Smooth muscle cell (in vitro differentiated cells): ENCODE data around the gene LAMA5. TPM values are rescaled to one million over a fixed set of nuclear protein-coding genes. Genes with fewer than 3 reads are reported as not detected.

ENCODE experiments used
- DNase-seq: peaks from one replicate; lab custom pipeline; 2025; ENCODE audit not compliant: unreplicated experiment; lab: John Stamatoyannopoulos, UW
- H2AFZ ChIP-seq: fragments of 200-600 bp; sonication (generic); 2 replicates; pipeline ENCODE4 v1.6.0; 2016; ENCODE audit warnings: antibody characterized with exemption, low read depth, mild to moderate bottlenecking
- H3F3A ChIP-seq: fragments of 200-600 bp; sonication (generic); 2 replicates; pipeline ENCODE4 v1.6.0; 2017; ENCODE audit warnings: antibody characterized with exemption, low read depth
- H3K27ac ChIP-seq: fragments of 200-600 bp; sonication (generic); 2 replicates; pipeline ENCODE4 v1.5.1; 2016; ENCODE audit warnings: low read depth, mild to moderate bottlenecking
- H3K27me3 ChIP-seq: fragments of 200-600 bp; sonication (generic); 2 replicates; pipeline ENCODE4 v1.6.1; 2016; ENCODE audit warnings: low read depth, mild to moderate bottlenecking
- H3K36me3 ChIP-seq: fragments of 200-600 bp; sonication (generic); 2 replicates; pipeline ENCODE4 v1.5.1; 2016; ENCODE audit warnings: low read depth
- H3K4me1 ChIP-seq: fragments of 200-600 bp; sonication (generic); 2 replicates; pipeline ENCODE4 v1.5.1; 2016; ENCODE audit warnings: low read depth
- H3K4me2 ChIP-seq: fragments of 200-600 bp; sonication (generic); 2 replicates; pipeline ENCODE4 v1.6.0; 2016; ENCODE audit warnings: mild to moderate bottlenecking
- H3K4me3 ChIP-seq: fragments of 200-600 bp; sonication (generic); 2 replicates; pipeline ENCODE4 v1.5.1; 2016; ENCODE audit warnings: mild to moderate bottlenecking
- H3K79me2 ChIP-seq: fragments of 200-600 bp; sonication (generic); 2 replicates; pipeline ENCODE4 v1.6.0; 2016; ENCODE audit warnings: low read depth, mild to moderate bottlenecking
- H3K9ac ChIP-seq: fragments of 200-600 bp; sonication (generic); 2 replicates; pipeline ENCODE4 v1.6.0; 2016; ENCODE audit warnings: low read depth
- H3K9me3 ChIP-seq: fragments of 200-600 bp; sonication (generic); replicated peaks from 2 replicates; pipeline ENCODE4 v1.5.1; 2016; ENCODE audit warnings: low read depth
- H4K20me1 ChIP-seq: fragments of 200-600 bp; sonication (generic); 2 replicates; pipeline ENCODE4 v1.6.0; 2016; ENCODE audit warnings: low read depth
- CTCF ChIP-seq: fragments of 200-600 bp; sonication (generic); IDR thresholded peaks from 2 replicates; pipeline ENCODE4 v1.5.1; 2017; ENCODE audit warnings: borderline replicate concordance, mild to moderate bottlenecking, antibody characterized with exemption; ENCODE audit not compliant: insufficient read depth, poor library complexity, severe bottlenecking
- WGBS: methylation state at CpG from one replicate; pipeline ENCODE4 v1.1.7; 2016; ENCODE audit warnings: low lambda C conversion rate; 5-methylcytosine and 5-hydroxymethylcytosine counted together
- polyA plus RNA-seq: library from polyadenylated mRNA; unstranded; fragments of >200 nt; fragmentation: Nextera tagmentation; extraction: Ambion mirVana; gene quantifications from 2 replicates; pipeline ENCODE4 v1.2.1, GENCODE V29; 2016
- total RNA-seq: library from RNA; depleted of rRNA; stranded (reverse); fragments of >200 nt; gene quantifications from 2 replicates; pipeline ENCODE4 v1.2.3, GENCODE V29; 2014

LAMA5 gene
- total and polyA plus RNA-seq, 2 experiments from 2014 or later, result 27.5 to 27.6 TPM

- peak overlapping the region; percentile 88 for H3K9ac ChIP-seq
- H3K79me2 ChIP-seq, result peaks cover 38% of the 10 kb centered on the region
- no peaks in the 10 kb centered on the region for H3K9me3 ChIP-seq
- H3K4me3 ChIP-seq, result peak overlapping the region; percentile 88
- H3K4me2 ChIP-seq, result peak overlapping the region; percentile 100
- peaks cover 11% of the 10 kb centered on the region for H3F3A ChIP-seq
- peaks cover 44% of the 10 kb centered on the region for H4K20me1 ChIP-seq
- no peaks in the 10 kb centered on the region for H3K36me3 ChIP-seq
- peak overlapping the region; percentile 69 for H3K27ac ChIP-seq
- H3K27me3 ChIP-seq, result no peaks in the 10 kb centered on the region
- no peak for DNase-seq
- H3K4me1 ChIP-seq, result peaks cover 14% of the 10 kb centered on the region
- H2AFZ ChIP-seq, result no peak overlapping the region
- no peak for TF ChIP-seq CTCF
- WGBS, result 86% methylated on average over 28 of the region's 29 CpGs
Measured at GRCh38 chr20:62304331-62305148, 62.6 kb downstream of the LAMA5 start.

DNA sequence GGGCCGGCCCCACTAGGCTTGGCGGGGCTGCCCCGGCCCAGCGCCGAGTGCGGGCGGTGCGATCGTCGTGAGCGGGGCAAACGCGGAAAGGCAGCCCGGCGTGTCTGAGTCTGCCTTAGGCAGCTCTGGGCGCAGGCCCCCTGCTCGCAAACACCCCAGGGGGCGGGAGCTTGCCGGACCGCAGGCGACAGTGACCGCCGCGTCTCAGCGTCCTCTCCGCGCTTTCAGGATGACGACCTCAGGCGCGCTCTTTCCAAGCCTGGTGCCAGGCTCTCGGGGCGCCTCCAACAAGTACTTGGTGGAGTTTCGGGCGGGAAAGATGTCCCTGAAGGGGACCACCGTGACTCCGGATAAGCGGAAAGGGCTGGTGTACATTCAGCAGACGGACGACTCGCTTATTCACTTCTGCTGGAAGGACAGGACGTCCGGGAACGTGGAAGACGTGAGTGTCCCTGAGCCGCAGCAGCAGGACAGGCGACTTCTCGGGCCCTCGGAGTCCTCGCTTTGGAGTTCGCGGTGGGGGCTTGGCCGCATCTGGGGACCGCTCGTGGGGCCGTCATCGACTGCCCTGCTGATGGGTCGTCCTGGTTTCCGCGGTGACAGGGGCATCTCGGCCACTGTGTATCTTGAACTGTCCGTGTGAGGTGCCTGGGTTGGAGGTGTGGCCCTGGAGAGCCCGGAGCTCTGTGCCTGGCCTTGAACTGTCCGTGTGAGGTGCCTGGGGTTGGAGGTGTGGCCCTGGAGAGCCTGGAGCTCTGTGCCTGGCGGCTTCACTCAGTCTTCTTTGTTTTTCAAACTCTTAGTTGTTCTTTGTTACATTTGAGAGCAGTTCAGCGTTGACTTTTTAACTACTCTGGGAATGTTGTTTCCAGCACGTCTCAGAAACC lies 63.5 kb downstream of the LAMA5 start:
- peak overlapping the region; percentile 88 for H3K9ac ChIP-seq
- H3K4me3 ChIP-seq, result peak overlapping the region; percentile 88
- peak overlapping the region; percentile 100 for H3K4me2 ChIP-seq
- WGBS, result 6% methylated on average over 55 of the region's 66 CpGs
- DNase-seq, result no peak
- peaks cover 38% of the 10 kb centered on the region for H3K79me2 ChIP-seq
- H3K4me1 ChIP-seq, result peaks cover 14% of the 10 kb centered on the region
- TF ChIP-seq CTCF, result no peak
- peaks cover 11% of the 10 kb centered on the region for H3F3A ChIP-seq
- no peaks in the 10 kb centered on the region for H3K27me3 ChIP-seq
- H2AFZ ChIP-seq, result no peak overlapping the region
- no peaks in the 10 kb centered on the region for H3K36me3 ChIP-seq
- H4K20me1 ChIP-seq, result peaks cover 44% of the 10 kb centered on the region
- no peaks in the 10 kb centered on the region for H3K9me3 ChIP-seq
- H3K27ac ChIP-seq, result peak overlapping the region; percentile 69

GRCh38 chr20:62303062-62303339 lies 64.1 kb downstream of the LAMA5 start:
- Histone ChIP-seq H3F3A (peaks cover 11% of the 10 kb centered on the region), H3K4me2 (peak overlapping the region; percentile 100), H3K4me3 (peak overlapping the region; percentile 88), H3K9ac (peak overlapping the region; percentile 88), H3K4me1 (peaks cover 14% of the 10 kb centered on the region), H3K36me3 (no peaks in the 10 kb centered on the region), H4K20me1 (peaks cover 44% of the 10 kb centered on the region), H3K9me3 (no peaks in the 10 kb centered on the region), H3K79me2 (peaks cover 38% of the 10 kb centered on the region), H3K27me3 (no peaks in the 10 kb centered on the region), H3K27ac (peak overlapping the region; percentile 69), H2AFZ (no peak overlapping the region)
- DNase-seq, result no peak
- TF ChIP-seq CTCF, result no peak
- under 1% methylated on average over 17 of the region's 39 CpGs for WGBS
